Hepatocyte (in vitro differentiated cells): Measurements from ENCODE around the gene SBK2.

Experiments
- CTCF ChIP-seq: fragments of 200-600 bp; sonication (generic); IDR thresholded peaks from 2 replicates; pipeline ENCODE4 v1.5.1; 2016; ENCODE audit warnings: antibody characterized with exemption, mild to moderate bottlenecking; ENCODE audit not compliant: poor library complexity
- EZH2phosphoT487 ChIP-seq: fragments of 200-600 bp; sonication (generic); IDR thresholded peaks from one replicate; pipeline ENCODE4 v1.6.1; 2018; ENCODE audit warnings: antibody characterized with exemption, mild to moderate bottlenecking, low read depth, moderate library complexity; ENCODE audit not compliant: unreplicated experiment, severe bottlenecking

GRCh38 chr19:55482156-55482961 is 54.6 kb downstream of the SBK2 start:
- TF ChIP-seq CTCF (no peak), EZH2phosphoT487 (no peak)
